Endometrial microvascular endothelial cells (primary cell): ENCODE data around the gene VDAC1. TPM values are rescaled to one million over a fixed set of nuclear protein-coding genes. Genes with fewer than 3 reads are reported as not detected.
"Not testable (repeated sequence)": the region's sequence is repeated elsewhere in the genome, so short reads cannot be mapped to it uniquely, and the experiment has no call there.

Source experiments
- in situ Hi-C: cut with HindIII; loops from 2 replicates; pipeline ENCODE4 v1.10.0; 2017; ENCODE audit warnings: low sequenced_read_pairs, low pct_unique_long_range_greater_than_20kb; ENCODE audit errors: inconsistent ontology term
- total RNA-seq: library from RNA; depleted of rRNA; stranded (reverse); fragments of >200 nt; gene quantifications from one replicate; pipeline ENCODE4 v1.2.3, GENCODE V29; 2015; ENCODE audit errors: inconsistent ontology term

VDAC1 gene
- total RNA-seq, 1 donor from 2014 or later, result 355 TPM

DNA sequence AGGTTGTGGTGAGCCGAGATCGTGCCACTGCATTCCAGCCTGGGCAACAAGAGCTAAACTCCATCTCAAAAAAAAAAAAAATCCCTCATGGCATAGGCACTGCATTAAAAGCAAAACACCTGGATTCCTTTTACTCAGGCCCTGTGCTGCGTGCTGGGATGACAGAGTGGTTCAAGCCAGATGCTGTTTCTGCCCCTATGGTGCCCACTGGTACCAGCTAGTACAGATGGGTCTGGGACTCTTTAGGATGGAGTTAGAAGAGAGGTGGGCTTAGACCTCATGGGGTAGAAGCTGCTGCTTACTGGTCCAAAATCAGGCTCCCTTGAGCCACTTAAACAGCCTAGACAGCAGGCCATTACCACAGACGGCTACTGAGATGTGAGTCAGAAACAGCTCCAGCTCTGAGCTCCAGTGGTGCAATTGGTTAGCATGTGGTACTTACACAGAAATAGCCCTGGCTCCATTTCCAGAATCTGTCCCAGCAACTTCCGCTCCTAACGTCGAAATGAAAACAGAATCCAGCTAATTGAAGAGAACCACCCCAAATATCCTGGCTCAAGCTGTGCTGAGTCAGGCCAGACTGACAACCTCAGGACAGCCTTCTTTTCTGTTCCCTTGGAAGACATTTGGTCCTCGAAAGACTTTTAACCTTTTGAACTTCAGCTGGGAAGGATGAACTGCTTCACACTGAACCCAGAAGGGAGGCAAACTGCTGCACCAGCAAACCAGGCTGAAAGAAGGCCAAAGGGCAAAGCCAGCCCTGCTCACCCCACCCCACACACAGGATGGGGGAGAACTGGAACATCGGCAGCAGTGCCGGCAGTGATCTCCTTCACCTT lies 51.8 kb downstream of the VDAC1 start:
- in situ Hi-C loops, result no loop called here

DNA sequence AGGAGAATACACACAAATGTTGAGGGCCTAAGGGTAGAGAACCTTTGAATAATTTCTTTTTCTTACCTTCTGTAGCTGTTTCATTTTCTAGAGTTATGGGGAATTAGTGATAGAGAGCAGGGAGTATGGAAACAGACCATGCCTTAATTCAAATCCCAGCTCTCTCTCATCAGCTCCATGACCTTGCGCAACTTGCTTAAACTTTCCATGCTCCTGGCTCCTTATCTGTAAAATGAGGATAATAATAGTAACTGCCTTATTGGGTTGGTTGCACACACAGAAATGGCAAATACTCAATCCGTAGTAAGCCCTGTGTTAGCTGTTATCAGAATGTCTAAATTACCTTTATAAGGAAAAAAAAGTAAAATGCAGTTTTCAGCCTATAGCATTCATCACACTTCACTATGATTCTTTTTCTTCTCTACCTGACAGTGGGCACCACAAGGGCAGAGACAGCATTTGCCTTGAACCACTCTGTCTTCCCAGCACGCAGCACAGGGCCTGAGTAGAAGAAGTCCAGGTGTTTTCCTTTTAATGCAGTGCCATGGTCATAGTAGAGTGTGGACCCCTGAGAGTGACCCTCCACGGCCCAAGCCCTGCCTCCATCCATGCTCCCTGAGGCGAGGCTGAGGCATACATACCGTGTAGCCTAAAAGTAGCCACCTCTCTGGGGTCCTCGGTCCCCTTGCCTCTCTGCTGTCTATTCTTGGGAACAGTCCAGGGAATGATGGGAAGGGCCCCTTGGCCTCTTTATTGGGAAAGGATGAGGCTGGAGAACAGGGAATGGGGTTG lies 53.8 kb downstream of the VDAC1 start:
- in situ Hi-C loops, result no loop called here

DNA sequence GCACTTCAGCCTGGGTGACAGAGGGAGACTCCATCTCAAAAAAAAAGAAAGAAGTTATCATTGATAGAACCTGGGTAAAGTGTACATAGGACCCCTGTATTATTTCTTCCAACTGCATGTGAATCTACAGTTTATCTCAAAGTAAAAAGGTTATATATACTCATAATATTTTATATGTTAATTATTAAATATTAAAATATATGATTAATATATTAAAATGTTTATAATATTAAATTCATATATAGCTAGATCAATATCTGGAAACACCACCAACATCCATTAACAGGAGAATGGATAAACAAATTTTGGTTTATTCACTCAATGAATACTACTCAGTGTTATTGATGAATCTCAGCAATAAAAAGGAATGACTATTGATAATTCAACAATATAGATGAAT lies 56.1 kb downstream of the VDAC1 start:
- in situ Hi-C loops, result no loop called here

- in situ Hi-C loops, result no loop called here
Measured at GRCh38 chr5:133947431-133947841, 57.3 kb downstream of the VDAC1 start.

DNA sequence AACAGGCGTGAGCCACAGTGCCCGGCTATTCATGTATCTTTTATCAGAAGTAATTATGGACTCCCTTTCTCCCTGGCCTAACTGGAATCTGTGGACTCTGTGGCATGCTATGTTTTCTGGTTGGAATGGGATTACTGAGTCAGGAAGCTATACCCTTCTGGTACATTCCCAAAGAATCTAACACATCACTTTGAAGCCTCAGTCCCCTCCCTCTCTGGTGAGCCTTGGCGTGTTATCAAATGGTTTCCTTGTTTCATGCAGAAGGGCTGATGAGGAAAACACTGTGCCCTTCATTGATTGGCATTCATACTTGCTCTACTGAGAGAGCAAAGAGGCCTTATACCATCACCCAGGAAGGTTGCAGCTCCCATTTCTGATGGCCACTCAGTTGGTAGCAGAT lies 59.2 kb downstream of the VDAC1 start:
- in situ Hi-C loops, result no loop called here

DNA sequence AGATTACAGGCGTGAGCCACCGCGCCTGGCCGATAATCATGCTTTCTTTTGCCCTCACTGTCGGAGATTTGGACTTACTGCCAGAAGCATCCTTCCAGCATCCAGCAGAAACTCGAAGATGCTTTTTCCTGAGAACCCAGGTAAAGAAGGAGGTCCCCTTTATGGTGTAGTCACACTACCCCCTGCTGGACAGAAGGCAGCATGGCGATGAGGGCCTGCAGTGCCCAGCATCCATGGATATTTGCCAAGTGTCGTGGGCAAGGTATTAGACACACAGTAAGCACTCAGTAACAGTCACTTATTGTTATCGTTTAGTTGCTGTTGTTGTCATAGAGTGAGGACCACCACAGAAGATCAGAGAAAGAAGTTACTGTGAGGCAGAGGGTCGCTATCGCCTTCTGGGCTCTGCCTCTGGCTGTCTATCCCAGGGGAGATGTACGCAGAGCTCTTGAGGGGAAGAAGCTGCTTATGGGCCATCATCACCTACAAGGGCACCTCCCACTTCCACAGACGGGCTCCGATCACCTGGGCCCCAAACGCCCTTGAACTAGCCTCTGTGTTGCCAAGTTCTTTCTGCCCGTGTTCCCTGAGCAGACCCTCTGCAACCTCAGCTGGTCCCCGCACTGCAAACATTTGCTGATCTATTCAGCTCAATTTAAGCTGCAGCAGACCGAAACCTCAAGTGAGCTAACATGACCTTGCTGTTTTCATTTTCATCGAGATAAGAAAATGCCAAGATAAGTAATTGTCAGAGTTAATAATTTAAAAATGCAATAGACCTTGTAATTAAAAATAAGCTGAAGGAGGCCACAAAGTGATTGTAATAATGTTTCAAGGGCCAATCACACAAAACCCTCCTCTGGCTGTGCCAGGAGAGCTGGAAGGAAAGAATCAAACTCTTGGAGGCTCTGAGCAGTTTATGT lies 60.3 kb downstream of the VDAC1 start:
- in situ Hi-C loops, result no loop called here

- in situ Hi-C loops, result no loop called here
Measured at GRCh38 chr5:133943475-133943817, 61.3 kb downstream of the VDAC1 start.

DNA sequence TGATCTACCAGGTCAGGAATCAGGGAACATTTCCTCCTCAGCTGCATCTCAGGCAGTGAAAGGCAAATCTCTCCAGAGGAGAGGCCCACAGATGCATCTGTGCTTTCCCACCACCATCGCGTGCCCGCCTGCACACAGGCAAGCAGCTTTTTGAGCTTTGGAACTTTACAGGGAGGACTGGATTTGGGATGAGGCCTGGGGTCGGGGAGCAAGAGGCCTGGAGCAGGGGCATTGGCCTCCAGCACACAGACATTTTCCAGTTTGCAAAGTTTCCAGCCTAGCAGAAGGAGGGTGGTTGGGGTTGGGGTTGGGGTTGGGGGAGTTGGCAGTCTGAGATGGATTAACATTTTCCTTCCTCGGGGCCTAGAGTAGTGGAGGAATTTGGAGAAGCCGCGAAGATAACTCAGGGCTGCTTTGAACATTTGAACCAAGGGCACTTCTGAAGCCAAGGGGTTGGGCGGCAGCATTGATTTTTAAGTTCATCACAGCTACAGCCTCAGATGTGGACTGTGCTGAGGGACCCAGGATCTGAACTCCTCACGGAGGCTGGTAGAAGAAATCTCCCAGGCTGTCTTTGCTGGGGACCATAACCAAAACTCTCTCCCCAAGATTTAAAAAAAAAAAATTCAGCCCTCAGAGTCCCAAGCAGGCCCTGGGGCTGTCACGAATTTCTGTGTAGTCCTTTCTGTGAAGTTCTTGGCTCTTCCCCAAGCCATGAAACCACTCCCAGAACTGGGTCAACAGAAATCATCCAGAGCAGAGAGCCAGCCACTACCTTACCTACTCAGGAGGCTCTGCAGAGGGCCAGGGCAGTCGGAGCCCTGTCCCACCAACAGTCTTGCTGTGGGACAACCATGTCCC lies 61.9 kb downstream of the VDAC1 start:
- in situ Hi-C loops, result no loop called here

DNA sequence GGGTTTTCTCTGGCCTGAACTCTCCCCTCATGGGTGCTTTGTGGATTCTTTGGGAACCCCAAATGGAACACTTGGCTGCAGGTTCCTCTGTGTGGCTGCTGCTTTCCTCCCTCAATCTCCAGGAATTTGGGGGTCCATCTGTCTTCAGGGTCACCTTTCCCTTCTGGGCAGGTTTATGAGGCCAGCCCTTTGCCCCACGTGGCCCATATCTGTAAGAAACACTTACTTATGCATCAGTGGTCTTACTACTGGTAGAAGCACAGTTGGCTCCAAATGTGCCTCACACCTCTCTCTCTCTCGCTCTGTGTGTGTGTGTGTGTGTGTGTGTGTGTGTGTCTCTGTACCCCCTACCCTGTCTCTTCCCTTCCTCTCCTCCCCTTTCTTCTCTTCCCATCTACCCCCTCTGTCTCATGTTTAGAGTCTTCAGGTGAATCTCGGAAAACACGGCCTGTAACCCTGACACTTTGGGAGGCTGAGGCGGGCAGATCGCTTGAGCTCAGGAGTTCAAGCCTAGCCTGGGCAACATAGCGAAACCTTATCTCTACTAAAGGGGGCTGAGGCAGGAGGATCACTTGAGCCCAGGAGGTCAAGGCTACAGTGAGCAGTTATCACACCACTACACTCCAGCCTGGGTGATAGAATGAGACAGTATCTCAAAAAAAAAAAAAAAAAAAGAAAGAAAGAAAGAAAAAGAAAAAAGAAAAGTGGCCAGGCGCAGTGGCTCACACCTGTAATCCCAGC lies 63.1 kb downstream of the VDAC1 start:
- in situ Hi-C loops, result no loop called here

GRCh38 chr5:133939668-133940067 lies 65.1 kb downstream of the VDAC1 start:
- in situ Hi-C loops, result no loop called here

DNA sequence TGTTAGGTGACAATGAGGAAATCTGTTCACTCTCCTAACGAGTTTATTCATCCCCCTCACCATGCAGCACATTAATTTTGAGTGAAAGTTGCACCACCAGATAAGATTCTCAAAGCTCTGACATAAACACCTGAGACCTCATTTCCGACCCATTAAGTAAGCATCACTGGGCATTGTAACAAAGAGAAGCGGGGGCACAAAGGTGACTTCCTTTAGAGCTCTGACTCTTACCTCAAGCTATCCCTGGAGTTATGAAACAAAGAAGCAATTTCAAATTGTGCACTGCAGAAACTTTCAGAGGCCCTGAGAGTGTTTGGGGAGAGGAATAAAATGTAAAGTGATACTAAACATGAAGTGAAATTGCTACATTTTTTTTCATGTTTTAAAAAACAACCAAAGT lies 65.8 kb downstream of the VDAC1 start:
- in situ Hi-C loops, result no loop called here

- in situ Hi-C loops, result no loop called here
Measured at GRCh38 chr5:133938039-133938821, 66.5 kb downstream of the VDAC1 start.

- in situ Hi-C loops, result not testable (repeated sequence)
Measured at GRCh38 chr5:133937628-133938027, 67.1 kb downstream of the VDAC1 start.

DNA sequence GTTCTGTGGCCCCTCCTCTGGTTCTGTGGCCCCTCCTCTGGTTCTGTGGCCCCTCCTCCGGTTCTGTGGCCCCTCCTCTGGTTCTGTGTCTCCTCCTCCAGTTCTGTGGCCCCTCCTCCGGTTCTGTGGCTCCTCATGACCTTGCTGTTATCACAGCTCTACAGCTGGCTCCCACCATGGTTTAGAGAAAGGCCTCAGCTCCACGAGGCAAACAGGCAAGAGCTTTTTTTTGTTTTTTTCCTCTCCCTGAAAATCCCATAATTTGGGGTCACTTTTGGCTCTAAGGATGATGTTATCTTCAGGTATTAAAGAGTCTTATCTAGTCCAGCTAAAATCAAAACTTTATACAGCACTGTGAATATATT lies 68.1 kb downstream of the VDAC1 start:
- in situ Hi-C loops, result no loop called here

GRCh38 chr5:133935991-133936650 lies 68.7 kb downstream of the VDAC1 start:
- in situ Hi-C loops, result not testable (repeated sequence)

DNA sequence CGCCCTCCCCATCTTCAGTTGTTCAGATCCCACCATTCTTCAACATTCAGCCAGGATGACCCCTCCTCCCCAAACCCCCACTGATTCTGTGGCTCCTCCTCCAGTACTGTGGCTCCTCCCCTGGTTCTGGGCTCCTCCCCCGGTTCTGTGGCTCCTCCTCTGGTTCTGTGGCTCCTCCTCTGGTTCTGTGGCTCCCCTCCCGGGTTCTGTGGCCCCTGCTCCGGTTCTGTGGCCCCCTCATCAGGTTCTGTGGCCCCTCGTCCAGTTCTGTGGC lies 69.2 kb downstream of the VDAC1 start:
- in situ Hi-C loops, result no loop called here
